Measurements from ENCODE around the gene EXOC1L. TPM values are rescaled to one million over a fixed set of nuclear protein-coding genes. Genes with fewer than 3 reads are reported as not detected.

EXOC1L gene
- total RNA-seq, 4 donors from 2014 or later = not detected

DNA sequence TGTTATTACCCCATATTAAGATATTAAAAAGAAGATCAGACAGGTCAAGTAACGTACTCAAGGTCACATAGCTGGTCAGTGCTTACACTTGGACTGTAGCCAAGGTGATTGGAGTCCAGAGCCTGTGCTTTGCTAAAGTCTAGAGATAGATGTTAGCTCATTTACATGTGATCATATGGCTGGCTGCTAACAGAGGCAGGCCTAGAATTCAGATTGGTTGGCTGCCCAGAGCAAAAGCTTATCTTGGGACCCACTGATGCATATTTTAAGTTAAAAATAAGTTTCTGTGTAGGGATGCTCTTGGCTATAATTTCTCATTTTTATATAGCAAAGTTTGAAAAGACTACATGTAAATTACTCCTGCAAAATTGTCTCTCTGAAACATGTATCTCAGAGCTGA, 18.1 kb upstream of the EXOC1L start:
- no peaks in the 10 kb centered on the region for H3K9me3 ChIP-seq
- H3K27me3 ChIP-seq = peaks cover 3% of the 10 kb centered on the region
- 11 to 36% methylated on average over 1 of the region's 1 CpG for WGBS, 2 donors (ENCODE audit: low coverage in 1 of 2)
- ATAC-seq = no peak
- no peak for TF ChIP-seq POLR2A (IDR thresholded peaks at IDR 0.05)
- TF ChIP-seq, protein P1, sequence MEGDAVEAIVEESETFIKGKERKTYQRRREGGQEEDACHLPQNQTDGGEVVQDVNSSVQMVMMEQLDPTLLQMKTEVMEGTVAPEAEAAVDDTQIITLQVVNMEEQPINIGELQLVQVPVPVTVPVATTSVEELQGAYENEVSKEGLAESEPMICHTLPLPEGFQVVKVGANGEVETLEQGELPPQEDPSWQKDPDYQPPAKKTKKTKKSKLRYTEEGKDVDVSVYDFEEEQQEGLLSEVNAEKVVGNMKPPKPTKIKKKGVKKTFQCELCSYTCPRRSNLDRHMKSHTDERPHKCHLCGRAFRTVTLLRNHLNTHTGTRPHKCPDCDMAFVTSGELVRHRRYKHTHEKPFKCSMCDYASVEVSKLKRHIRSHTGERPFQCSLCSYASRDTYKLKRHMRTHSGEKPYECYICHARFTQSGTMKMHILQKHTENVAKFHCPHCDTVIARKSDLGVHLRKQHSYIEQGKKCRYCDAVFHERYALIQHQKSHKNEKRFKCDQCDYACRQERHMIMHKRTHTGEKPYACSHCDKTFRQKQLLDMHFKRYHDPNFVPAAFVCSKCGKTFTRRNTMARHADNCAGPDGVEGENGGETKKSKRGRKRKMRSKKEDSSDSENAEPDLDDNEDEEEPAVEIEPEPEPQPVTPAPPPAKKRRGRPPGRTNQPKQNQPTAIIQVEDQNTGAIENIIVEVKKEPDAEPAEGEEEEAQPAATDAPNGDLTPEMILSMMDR (IDR thresholded peaks at IDR 0.05) = no peak
- TF ChIP-seq POLR2AphosphoS5 (IDR thresholded peaks at IDR 0.05) = no peak
- no peak for TF ChIP-seq EP300 (IDR thresholded peaks at IDR 0.05)
- H3K36me3 ChIP-seq = no peaks in the 10 kb centered on the region
- H3K27ac ChIP-seq = no peak overlapping the region
- no peaks in the 10 kb centered on the region for H3K4me1 ChIP-seq
- H3K4me3 ChIP-seq = no peak overlapping the region

GRCh38 chr4:55807556-55807955, 12.0 kb upstream of the EXOC1L start:
- Histone ChIP-seq H3K27me3 (no peaks in the 10 kb centered on the region), H3K4me1 (no peaks in the 10 kb centered on the region), H3K36me3 (no peaks in the 10 kb centered on the region), H3K9me3 (no peaks in the 10 kb centered on the region), H3K4me3 (no peak overlapping the region), H3K27ac (no peak overlapping the region)
- ATAC-seq = no peak
- no peak for TF ChIP-seq POLR2AphosphoS5 (IDR thresholded peaks at IDR 0.05)
- no peak for TF ChIP-seq POLR2A (IDR thresholded peaks at IDR 0.05)
- TF ChIP-seq EP300 (IDR thresholded peaks at IDR 0.05) = no peak
- TF ChIP-seq, protein P1 (IDR thresholded peaks at IDR 0.05) = no peak

DNA sequence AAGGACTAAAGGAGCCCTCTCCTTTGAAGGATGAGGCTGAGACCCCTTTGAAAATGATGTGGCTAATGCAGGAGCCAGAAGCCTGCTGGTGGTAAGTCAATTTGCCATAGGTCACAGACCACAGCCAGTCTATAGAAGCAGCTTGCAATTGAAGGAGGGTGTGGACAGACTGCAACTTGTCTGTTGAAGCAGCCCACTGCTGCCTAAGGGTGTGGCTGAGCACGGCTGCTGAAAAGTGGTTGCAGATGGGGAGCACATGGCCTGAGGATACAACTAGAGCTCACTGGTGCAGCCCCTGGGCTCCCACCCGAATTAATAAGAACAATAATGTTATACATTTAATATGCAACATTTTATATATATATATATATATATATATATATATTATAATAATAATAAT, 11.4 kb upstream of the EXOC1L start:
- 42% methylated on average over 2 of the region's 2 CpGs; no CpG with 5 or more reads in 1 of the 2 donors for WGBS, 2 donors (ENCODE audit: low coverage in 1 of 2)
- TF ChIP-seq POLR2AphosphoS5 (IDR thresholded peaks at IDR 0.05) (no peak), EP300 (IDR thresholded peaks at IDR 0.05) (no peak), POLR2A (IDR thresholded peaks at IDR 0.05) (no peak)
- TF ChIP-seq, protein P1 (IDR thresholded peaks at IDR 0.05) = no peak
- no peaks in the 10 kb centered on the region for H3K9me3 ChIP-seq

GRCh38 chr4:55808632-55809031, 11.0 kb upstream of the EXOC1L start:
- no peak for ATAC-seq
- H3K36me3 ChIP-seq = no peaks in the 10 kb centered on the region
- no peak overlapping the region for H3K4me3 ChIP-seq
- H3K9me3 ChIP-seq = no peaks in the 10 kb centered on the region
- H3K4me1 ChIP-seq = no peaks in the 10 kb centered on the region
- H3K27me3 ChIP-seq = no peaks in the 10 kb centered on the region
- WGBS, 2 donors (ENCODE audit: low coverage in 1 of 2) = 22 to 25% methylated on average over 4 to 5 of the region's 5 CpGs
- TF ChIP-seq EP300 (IDR thresholded peaks at IDR 0.05) (no peak), POLR2AphosphoS5 (IDR thresholded peaks at IDR 0.05) (no peak), POLR2A (IDR thresholded peaks at IDR 0.05) (no peak)
- TF ChIP-seq, protein P1 (IDR thresholded peaks at IDR 0.05) = no peak
- H3K27ac ChIP-seq = no peak overlapping the region

More for the DNA sequence above, 11.4 kb upstream of the EXOC1L start:
- Histone ChIP-seq H3K4me3 (no peak overlapping the region), H3K4me1 (no peaks in the 10 kb centered on the region), H3K27ac (no peak overlapping the region), H3K36me3 (no peaks in the 10 kb centered on the region), H3K27me3 (no peaks in the 10 kb centered on the region)
- no peak for ATAC-seq

- Histone ChIP-seq H3K4me3 (no peak overlapping the region), H3K27me3 (peaks cover 20% of the 10 kb centered on the region), H3K9me3 (no peaks in the 10 kb centered on the region), H3K36me3 (no peaks in the 10 kb centered on the region), H3K4me1 (peaks cover 0 to 6% (median 0%) of the 10 kb centered on the region in 3 donors), H3K27ac (no peak overlapping the region)
- TF ChIP-seq EP300 (IDR thresholded peaks at IDR 0.05) (no peak), POLR2AphosphoS5 (IDR thresholded peaks at IDR 0.05) (no peak), POLR2A (IDR thresholded peaks at IDR 0.05) (no peak)
- TF ChIP-seq, protein P1 (IDR thresholded peaks at IDR 0.05) = no peak
- no peak for ATAC-seq
- 86 to 87% methylated on average over 2 to 3 of the region's 3 CpGs for WGBS, 2 donors (ENCODE audit: low coverage in 1 of 2)
These were observed 1.9 kb upstream of the EXOC1L start for GRCh38 chr4:55817691-55818090.

All from gastroesophageal sphincter (tissue), 4 donors.